Keratinocyte (primary cell): ENCODE measurements around the gene RCAN2. TPM values are rescaled to one million over a fixed set of nuclear protein-coding genes. Genes with fewer than 3 reads are reported as not detected.

Experiments
- DNase-seq: peaks from one replicate; pipeline ENCODE4 v3.0.0-alpha.2; 2011; ENCODE audit warnings: low read depth, missing footprints, low spot score
- FAIRE-seq: peaks from 2 replicates; lab custom pipeline; 2011; peaks lifted over from hg19 to GRCh38; lab: Jason Lieb, UNC
- H2AFZ ChIP-seq: 2 replicates; pipeline ENCODE4 v1.6.0; 2012; ENCODE audit warnings: low read length, control low read depth, inconsistent platforms; ENCODE audit not compliant: control insufficient read depth
- H3K27ac ChIP-seq: 2 replicates; pipeline ENCODE4 v1.5.1; 2011; ENCODE audit warnings: low read length; ENCODE audit not compliant: control insufficient read depth, insufficient read depth
- H3K27me3 ChIP-seq: 3 replicates; pipeline ENCODE4 v1.6.0; 2011; ENCODE audit warnings: low read length; ENCODE audit not compliant: control insufficient read depth, insufficient read depth; ENCODE audit errors: extremely low read depth
- H3K36me3 ChIP-seq, 2 experiments: 2 replicates in 1 of 2; 3 replicates in 1 of 2; pipeline ENCODE4 v1.5.1; 2011; ENCODE audit warnings: low read length in 2 of 2, mild to moderate bottlenecking in 1 of 2; ENCODE audit not compliant: control insufficient read depth in 2 of 2, insufficient read depth in 2 of 2; ENCODE audit errors: extremely low read depth in 1 of 2
- H3K4me1 ChIP-seq: 3 replicates; pipeline ENCODE4 v1.5.1; 2011; ENCODE audit warnings: low read length; ENCODE audit not compliant: control insufficient read depth, insufficient read depth; ENCODE audit errors: extremely low read depth
- H3K4me2 ChIP-seq: 3 replicates; pipeline ENCODE4 v1.6.0; 2011; ENCODE audit warnings: low read depth, low read length; ENCODE audit not compliant: control insufficient read depth, insufficient read depth; ENCODE audit errors: extremely low read depth
- H3K4me3 ChIP-seq, 3 experiments: fragments of 200-600 bp in 1 of 3; sonication (generic) in 1 of 3; 2 replicates in 2 of 3; 3 replicates in 1 of 3; pipeline ENCODE4 v1.5.1; 2011 to 2016; ENCODE audit warnings: low read length in 3 of 3, mild to moderate bottlenecking in 3 of 3, control low read depth in 2 of 3, inconsistent platforms in 1 of 3, low read depth in 1 of 3, mixed read lengths in 1 of 3, mixed run types in 1 of 3, moderate library complexity in 1 of 3; ENCODE audit not compliant: control insufficient read depth in 2 of 3, insufficient read depth in 2 of 3; ENCODE audit errors: extremely low read depth in 1 of 3
- H3K79me2 ChIP-seq: 2 replicates; pipeline ENCODE4 v1.6.0; 2012; ENCODE audit warnings: low read length; ENCODE audit not compliant: control insufficient read depth, insufficient read depth
- H3K9ac ChIP-seq: 3 replicates; pipeline ENCODE4 v1.6.0; 2011; ENCODE audit warnings: low read length; ENCODE audit not compliant: control insufficient read depth, insufficient read depth; ENCODE audit errors: extremely low read depth
- H3K9me1 ChIP-seq: 3 replicates; pipeline ENCODE4 v1.6.0; 2011; ENCODE audit warnings: low read length; ENCODE audit not compliant: control insufficient read depth, insufficient read depth; ENCODE audit errors: extremely low read depth
- H3K9me3 ChIP-seq: 2 replicates; pipeline ENCODE4 v1.5.1; 2012; ENCODE audit warnings: low read depth, low read length; ENCODE audit not compliant: control insufficient read depth
- H4K20me1 ChIP-seq: 3 replicates; pipeline ENCODE4 v1.6.0; 2011; ENCODE audit warnings: low read length; ENCODE audit not compliant: control insufficient read depth, insufficient read depth; ENCODE audit errors: extremely low read depth
- EZH2 ChIP-seq: IDR thresholded peaks from one replicate; pipeline ENCODE4 v1.6.1; 2012; ENCODE audit warnings: inconsistent platforms, mild to moderate bottlenecking, low read length, moderate library complexity
- dilution Hi-C: fragments of 300-500 bp; cut with MboI; formaldehyde crosslinking; loops from one replicate; pipeline ENCODE4 v1.7.0; 2020; ENCODE audit warnings: low sequenced_read_pairs; ENCODE audit not compliant: extremely low pct_ligation_motif_present
- polyA plus RNA-seq, 5 experiments: library from polyadenylated mRNA; depleted of rRNA in 3 of 5; stranded (reverse) in 3 of 5; stranded (forward) in 1 of 5; unstranded in 1 of 5; fragments of >200 nt; gene quantifications; 1 replicate in 1 of 5; 2 replicates in 3 of 5; 3 replicates in 1 of 5; pipeline versions ENCODE4 v1.2.1 to v1.2.3, GENCODE V29; 2011 to 2012; ENCODE audit warnings: missing spikeins in 2 of 5, low read depth in 1 of 5, low replicate concordance in 1 of 5
- TF ChIP-seq, protein P1 (sequence below), 3 experiments: IDR thresholded peaks in 1 of 3; conservative IDR thresholded peaks in 1 of 3; optimal IDR thresholded peaks in 1 of 3; 2 replicates in 2 of 3; 3 replicates in 1 of 3; pipeline versions ENCODE3 to v1.5.1; 2011; ENCODE audit warnings: low read length in 3 of 3, mild to moderate bottlenecking in 3 of 3, moderate library complexity in 2 of 3, control low read depth in 1 of 3, inconsistent platforms in 1 of 3; ENCODE audit not compliant: insufficient read depth in 2 of 3; ENCODE audit errors: extremely low read depth in 1 of 3

Gene RCAN2
- polyA plus RNA-seq, 1 donor (not counting 4 experiments of a cell fraction or from before 2014, with no cell fraction given) = not detected

DNA sequence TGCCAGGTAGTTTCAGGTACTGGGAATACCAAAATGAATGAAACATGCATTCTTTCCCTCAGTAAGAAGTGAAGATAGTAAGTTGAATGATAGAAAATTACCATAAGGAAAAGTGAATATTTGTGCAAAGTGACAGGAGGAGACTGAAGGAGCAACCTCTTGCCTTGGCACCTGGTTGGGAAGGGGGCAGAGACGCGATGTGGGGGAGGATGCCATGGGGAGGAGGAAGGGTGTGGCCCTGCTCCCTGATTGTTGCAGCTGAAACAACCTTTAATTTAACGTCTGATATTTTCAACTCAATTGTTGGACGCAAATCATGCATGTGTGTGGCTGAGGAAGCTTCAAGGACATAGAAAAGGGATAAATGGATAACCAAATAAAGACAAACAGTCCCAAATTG, 248.3 kb downstream of the RCAN2 start:
- no peaks in the 10 kb centered on the region for H3K36me3 ChIP-seq
- no peak overlapping the region for H3K4me2 ChIP-seq
- no peak overlapping the region for H3K4me3 ChIP-seq
- DNase-seq (no peak), FAIRE-seq (no peak)
- no peaks in the 10 kb centered on the region for H3K9me3 ChIP-seq
- no peak overlapping the region for H2AFZ ChIP-seq
- no peaks in the 10 kb centered on the region for H3K9me1 ChIP-seq
- H3K79me2 ChIP-seq = no peaks in the 10 kb centered on the region
- no peaks in the 10 kb centered on the region for H4K20me1 ChIP-seq
- H3K27me3 ChIP-seq = no peaks in the 10 kb centered on the region
- TF ChIP-seq, protein P1, sequence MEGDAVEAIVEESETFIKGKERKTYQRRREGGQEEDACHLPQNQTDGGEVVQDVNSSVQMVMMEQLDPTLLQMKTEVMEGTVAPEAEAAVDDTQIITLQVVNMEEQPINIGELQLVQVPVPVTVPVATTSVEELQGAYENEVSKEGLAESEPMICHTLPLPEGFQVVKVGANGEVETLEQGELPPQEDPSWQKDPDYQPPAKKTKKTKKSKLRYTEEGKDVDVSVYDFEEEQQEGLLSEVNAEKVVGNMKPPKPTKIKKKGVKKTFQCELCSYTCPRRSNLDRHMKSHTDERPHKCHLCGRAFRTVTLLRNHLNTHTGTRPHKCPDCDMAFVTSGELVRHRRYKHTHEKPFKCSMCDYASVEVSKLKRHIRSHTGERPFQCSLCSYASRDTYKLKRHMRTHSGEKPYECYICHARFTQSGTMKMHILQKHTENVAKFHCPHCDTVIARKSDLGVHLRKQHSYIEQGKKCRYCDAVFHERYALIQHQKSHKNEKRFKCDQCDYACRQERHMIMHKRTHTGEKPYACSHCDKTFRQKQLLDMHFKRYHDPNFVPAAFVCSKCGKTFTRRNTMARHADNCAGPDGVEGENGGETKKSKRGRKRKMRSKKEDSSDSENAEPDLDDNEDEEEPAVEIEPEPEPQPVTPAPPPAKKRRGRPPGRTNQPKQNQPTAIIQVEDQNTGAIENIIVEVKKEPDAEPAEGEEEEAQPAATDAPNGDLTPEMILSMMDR (optimal IDR thresholded peaks at IDR 0.05 in 1 of 3, IDR thresholded peaks at IDR 0.05 in 1 of 3, conservative IDR thresholded peaks at IDR 0.05 in 1 of 3; ENCODE audit: extremely low read depth in 1 of 3, insufficient read depth in 2 of 3, low read length in 3 of 3) = no peak
- no peak for TF ChIP-seq EZH2
- dilution Hi-C loops = no loop called here
- H3K9ac ChIP-seq = no peak overlapping the region
- no peaks in the 10 kb centered on the region for H3K4me1 ChIP-seq
- H3K27ac ChIP-seq = no peak overlapping the region

DNA sequence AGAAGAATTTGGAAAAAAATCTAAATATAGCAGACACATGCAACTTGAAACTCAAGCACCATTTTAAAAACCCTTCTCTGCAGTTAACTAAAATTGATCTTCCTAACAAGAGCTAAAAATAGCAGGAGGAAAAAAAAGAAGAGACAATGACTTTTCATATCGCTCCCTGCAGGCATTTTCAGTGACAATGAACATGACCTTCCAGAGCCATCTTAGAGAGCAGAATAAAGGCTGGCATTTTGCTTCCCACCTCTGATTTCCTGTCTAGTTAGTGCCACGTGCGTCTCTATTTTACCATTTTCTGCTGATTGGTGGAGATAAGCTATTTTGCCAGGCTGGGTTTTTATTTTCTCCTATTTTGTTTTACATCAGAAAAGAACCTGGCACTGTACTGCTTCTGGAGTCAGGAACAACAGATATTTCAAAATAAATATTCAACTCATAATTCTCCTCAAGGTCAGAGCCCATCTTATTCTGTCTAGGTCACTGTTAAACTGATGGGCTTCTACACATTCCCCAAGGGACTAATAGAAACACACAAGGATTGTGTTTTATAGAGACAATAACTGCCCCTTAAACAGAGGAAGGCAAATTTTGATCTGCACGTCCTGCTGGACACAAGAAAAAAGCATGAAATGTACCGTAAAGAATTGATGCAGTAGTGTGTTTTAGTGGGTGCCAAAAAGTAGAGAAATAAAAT, 250.2 kb downstream of the RCAN2 start:
- dilution Hi-C loops = no loop called here
- no peak overlapping the region for H3K27ac ChIP-seq
- H4K20me1 ChIP-seq = no peaks in the 10 kb centered on the region
- no peaks in the 10 kb centered on the region for H3K9me1 ChIP-seq
- no peaks in the 10 kb centered on the region for H3K79me2 ChIP-seq
- no peaks in the 10 kb centered on the region for H3K4me1 ChIP-seq
- H3K4me2 ChIP-seq = no peak overlapping the region
- no peak for FAIRE-seq
- H3K36me3 ChIP-seq = no peaks in the 10 kb centered on the region
- no peaks in the 10 kb centered on the region for H3K9me3 ChIP-seq
- TF ChIP-seq, protein P1 (optimal IDR thresholded peaks at IDR 0.05 in 1 of 3, IDR thresholded peaks at IDR 0.05 in 1 of 3, conservative IDR thresholded peaks at IDR 0.05 in 1 of 3; ENCODE audit: extremely low read depth in 1 of 3, insufficient read depth in 2 of 3, low read length in 3 of 3) = no peak
- TF ChIP-seq EZH2 = no peak
- no peak overlapping the region for H2AFZ ChIP-seq
- no peak overlapping the region for H3K9ac ChIP-seq
- H3K4me3 ChIP-seq = no peak overlapping the region
- DNase-seq = no peak
- H3K27me3 ChIP-seq = no peaks in the 10 kb centered on the region
